ENCODE measurements around the gene CMPK1. TPM values are rescaled to one million over a fixed set of nuclear protein-coding genes. Genes with fewer than 3 reads are reported as not detected.

Gene CMPK1
- total and polyA plus RNA-seq, 8 donors = 25.7 to 174 (median 98.0) TPM

- peaks cover 0 to 21% (median 11%) of the 10 kb centered on the region in 4 donors for H3K4me1 ChIP-seq
- peaks cover 0 to 47% (median 42%) of the 10 kb centered on the region in 4 donors for H3K36me3 ChIP-seq
- DNase-seq = no peak
- intact Hi-C loops (cut with DNase I; ENCODE audit: low total_unique reads) = no loop called here
- no peaks in the 10 kb centered on the region for H3K27me3 ChIP-seq
- H3K9me3 ChIP-seq = no peaks in the 10 kb centered on the region
- no peak overlapping the region for H3K4me3 ChIP-seq
- TF ChIP-seq POLR2AphosphoS5 (IDR thresholded peaks at IDR 0.05) (no peak), EP300 (IDR thresholded peaks at IDR 0.05) (no peak), POLR2A (IDR thresholded peaks at IDR 0.05) (no peak), CTCF (IDR thresholded peaks at IDR 0.05) (no peak)
- 89 to 97% (median 94%) methylated on average over 3 of the region's 3 CpGs for WGBS, 5 donors
- H3K27ac ChIP-seq = no peak overlapping the region
Measured at GRCh38 chr1:47384083-47384482, 50.5 kb downstream of the CMPK1 start.

- Histone ChIP-seq H3K4me1 (peaks cover 0 to 17% (median 11%) of the 10 kb centered on the region in 4 donors), H3K36me3 (peaks cover 0 to 38% (median 34%) of the 10 kb centered on the region in 4 donors), H3K27me3 (no peaks in the 10 kb centered on the region), H3K4me3 (no peak overlapping the region), H3K9me3 (no peaks in the 10 kb centered on the region), H3K27ac (no peak overlapping the region)
- no peak for TF ChIP-seq EP300 (IDR thresholded peaks at IDR 0.05)
- no peak for TF ChIP-seq POLR2AphosphoS5 (IDR thresholded peaks at IDR 0.05)
- no peak for TF ChIP-seq CTCF (IDR thresholded peaks at IDR 0.05)
- TF ChIP-seq POLR2A (IDR thresholded peaks at IDR 0.05) = no peak
- DNase-seq = no peak
- intact Hi-C loops (cut with DNase I; ENCODE audit: low total_unique reads) = no loop called here
- WGBS, 5 donors = 78 to 92% (median 84%) methylated on average over 6 of the region's 6 CpGs
Measured at GRCh38 chr1:47385020-47385419, 51.4 kb downstream of the CMPK1 start.

GRCh38 chr1:47386268-47386667, 52.7 kb downstream of the CMPK1 start:
- no peak for DNase-seq

GRCh38 chr1:47388030-47388890, 54.7 kb downstream of the CMPK1 start:
- no peak for TF ChIP-seq CTCF (IDR thresholded peaks at IDR 0.05)
- TF ChIP-seq POLR2A (IDR thresholded peaks at IDR 0.05) = no peak
- TF ChIP-seq POLR2AphosphoS5 (IDR thresholded peaks at IDR 0.05) = no peak
- no peak for TF ChIP-seq EP300 (IDR thresholded peaks at IDR 0.05)
- 25 to 29% (median 26%) methylated on average over 10 of the region's 10 CpGs for WGBS, 5 donors
- H3K9me3 ChIP-seq = no peaks in the 10 kb centered on the region
- H3K4me1 ChIP-seq = peaks cover 0 to 17% (median 9%) of the 10 kb centered on the region in 4 donors
- peak in 1 of 2 donors; percentile 28 for DNase-seq
- no peak overlapping the region for H3K4me3 ChIP-seq
- peaks cover 0 to under 1% (median 0%) of the 10 kb centered on the region in 3 donors for H3K27me3 ChIP-seq
- H3K36me3 ChIP-seq = peaks cover 0 to 10% (median 8%) of the 10 kb centered on the region in 4 donors
- intact Hi-C loops (cut with DNase I; ENCODE audit: low total_unique reads) = no loop called here
- H3K27ac ChIP-seq = no peak overlapping the region

More at GRCh38 chr1:47386268-47386667, 52.7 kb downstream of the CMPK1 start:
- Histone ChIP-seq H3K9me3 (no peaks in the 10 kb centered on the region), H3K27ac (no peak overlapping the region), H3K27me3 (no peaks in the 10 kb centered on the region), H3K36me3 (peaks cover 0 to 29% (median 24%) of the 10 kb centered on the region in 4 donors), H3K4me3 (no peak overlapping the region), H3K4me1 (peaks cover 0 to 17% (median 9%) of the 10 kb centered on the region in 4 donors)
- 94 to 98% (median 95%) methylated on average over 5 of the region's 5 CpGs for WGBS, 5 donors
- intact Hi-C loops (cut with DNase I; ENCODE audit: low total_unique reads) = no loop called here
- TF ChIP-seq POLR2AphosphoS5 (IDR thresholded peaks at IDR 0.05) (no peak), POLR2A (IDR thresholded peaks at IDR 0.05) (no peak), CTCF (IDR thresholded peaks at IDR 0.05) (no peak), EP300 (IDR thresholded peaks at IDR 0.05) (no peak)
